Caco-2 (cell line): ENCODE data around the gene MUC22. TPM values are rescaled to one million over a fixed set of nuclear protein-coding genes. Genes with fewer than 3 reads are reported as not detected.
A peak's percentile ranks its signal among the peaks of the same experiment; 100 is the strongest.

Source experiments
- BruUV-seq: library from RNA; stranded (reverse); fragments of 400-500 nt; replicated peaks from 2 replicates; lab custom pipeline; 2021; lab: Mats Ljungman, UMichigan
- CTCF ChIA-PET: fragments of 300-600 bp; sonication (Branson Sonifier 250); formaldehyde crosslinking; loops from one replicate; lab custom pipeline; 2022; ENCODE audit warnings: antibody characterized with exemption; lab: Charles Lee
- POLR2A ChIA-PET: fragments of 300-600 bp; sonication (Branson Sonifier 250); formaldehyde crosslinking; loops from one replicate; lab custom pipeline; 2022; ENCODE audit warnings: antibody characterized with exemption; lab: Charles Lee
- DNase-seq, 2 experiments: peaks; one replicate each; pipeline versions ENCODE4 v3.0.0 to v3.0.0-alpha.2; 2020 to 2022
- H3K27me3 ChIP-seq: replicated peaks from 2 replicates; pipeline ENCODE4 v1.6.0; 2011; ENCODE audit warnings: low read length; ENCODE audit not compliant: control insufficient read depth, insufficient read depth
- H3K36me3 ChIP-seq: 2 replicates; pipeline ENCODE4 v1.5.1; 2011; ENCODE audit warnings: low read length; ENCODE audit not compliant: control insufficient read depth, insufficient read depth
- H3K4me1 ChIP-seq: fragments of 250-450 bp; sonication (Bioruptor Pico); 2 replicates; pipeline ENCODE4 v1.5.1; 2020; ENCODE audit warnings: mild to moderate bottlenecking
- H3K4me3 ChIP-seq: 2 replicates; pipeline ENCODE4 v1.5.1; 2011; ENCODE audit warnings: low read depth, mild to moderate bottlenecking, control low read depth, low read length
- H3K9me3 ChIP-seq: fragments of 250-450 bp; sonication (Bioruptor Pico); 2 replicates; pipeline ENCODE4 v1.5.1; 2020; ENCODE audit warnings: mild to moderate bottlenecking, moderate library complexity
- H3K27ac Mint-ChIP-seq: one replicate; pipeline ENCODE4 v1.8.0; 2022; ENCODE audit warnings: mixed read lengths; ENCODE audit not compliant: unreplicated experiment
- H3K27me3 Mint-ChIP-seq: one replicate; pipeline ENCODE4 v1.8.0; 2022; ENCODE audit warnings: mixed read lengths; ENCODE audit not compliant: insufficient read depth, unreplicated experiment
- H3K36me3 Mint-ChIP-seq: one replicate; pipeline ENCODE4 v1.8.0; 2022; ENCODE audit warnings: mild to moderate bottlenecking, mixed read lengths; ENCODE audit not compliant: insufficient read depth, unreplicated experiment
- H3K4me1 Mint-ChIP-seq: one replicate; pipeline ENCODE4 v1.8.0; 2022; ENCODE audit warnings: low read depth, mixed read lengths; ENCODE audit not compliant: unreplicated experiment
- H3K4me3 Mint-ChIP-seq: one replicate; pipeline ENCODE4 v1.8.0; 2022; ENCODE audit warnings: mild to moderate bottlenecking, moderate library complexity, mixed read lengths; ENCODE audit not compliant: unreplicated experiment
- H3K9me3 Mint-ChIP-seq: one replicate; pipeline ENCODE4 v1.8.0; 2022; ENCODE audit warnings: mixed read lengths; ENCODE audit not compliant: unreplicated experiment
- intact Hi-C: fragments of 100-400 bp; cut with micrococcal nuclease; formaldehyde crosslinking; loops from one replicate; pipeline ENCODE4 v1.10.0; 2022; ENCODE audit not compliant: unreplicated experiment
- total RNA-seq: library from RNA; stranded (reverse); gene quantifications from 2 replicates; pipeline ENCODE4 v1.2.3, GENCODE V29; 2022
- TF ChIP-seq, protein P1 (sequence below), 2 experiments: fragments of 200-600 bp in 1 of 2; IDR thresholded peaks; 1 replicate in 1 of 2; 2 replicates in 1 of 2; pipeline versions ENCODE4 v1.5.1 to v1.8.0; 2011 to 2022; ENCODE audit warnings: antibody characterized with exemption in 1 of 2, control low read depth in 1 of 2, inconsistent platforms in 1 of 2, low read depth in 1 of 2, low read length in 1 of 2, mild to moderate bottlenecking in 1 of 2, moderate library complexity in 1 of 2; ENCODE audit not compliant: insufficient read depth in 1 of 2, severe bottlenecking in 1 of 2, unreplicated experiment in 1 of 2

Gene MUC22
- total RNA-seq, 1 experiment from 2014 or later: not detected

GRCh38 chr6:31055441-31055840 lies 45.2 kb downstream of the MUC22 start:
- no peaks in the 10 kb centered on the region for H3K27me3 Mint-ChIP-seq
- ChIA-PET POLR2A (no interaction called here), CTCF (no interaction called here)
- H3K9me3 Mint-ChIP-seq: no peaks in the 10 kb centered on the region
- Histone ChIP-seq H3K9me3 (no peaks in the 10 kb centered on the region), H3K4me3 (no peak overlapping the region), H3K27me3 (no peaks in the 10 kb centered on the region), H3K36me3 (no peaks in the 10 kb centered on the region), H3K4me1 (no peaks in the 10 kb centered on the region)
- no TSS peak for BruUV-seq
- no peak for DNase-seq
- no peaks in the 10 kb centered on the region for H3K36me3 Mint-ChIP-seq
- no peaks in the 10 kb centered on the region for H3K4me1 Mint-ChIP-seq
- H3K27ac Mint-ChIP-seq: no peak overlapping the region
- TF ChIP-seq, protein P1, sequence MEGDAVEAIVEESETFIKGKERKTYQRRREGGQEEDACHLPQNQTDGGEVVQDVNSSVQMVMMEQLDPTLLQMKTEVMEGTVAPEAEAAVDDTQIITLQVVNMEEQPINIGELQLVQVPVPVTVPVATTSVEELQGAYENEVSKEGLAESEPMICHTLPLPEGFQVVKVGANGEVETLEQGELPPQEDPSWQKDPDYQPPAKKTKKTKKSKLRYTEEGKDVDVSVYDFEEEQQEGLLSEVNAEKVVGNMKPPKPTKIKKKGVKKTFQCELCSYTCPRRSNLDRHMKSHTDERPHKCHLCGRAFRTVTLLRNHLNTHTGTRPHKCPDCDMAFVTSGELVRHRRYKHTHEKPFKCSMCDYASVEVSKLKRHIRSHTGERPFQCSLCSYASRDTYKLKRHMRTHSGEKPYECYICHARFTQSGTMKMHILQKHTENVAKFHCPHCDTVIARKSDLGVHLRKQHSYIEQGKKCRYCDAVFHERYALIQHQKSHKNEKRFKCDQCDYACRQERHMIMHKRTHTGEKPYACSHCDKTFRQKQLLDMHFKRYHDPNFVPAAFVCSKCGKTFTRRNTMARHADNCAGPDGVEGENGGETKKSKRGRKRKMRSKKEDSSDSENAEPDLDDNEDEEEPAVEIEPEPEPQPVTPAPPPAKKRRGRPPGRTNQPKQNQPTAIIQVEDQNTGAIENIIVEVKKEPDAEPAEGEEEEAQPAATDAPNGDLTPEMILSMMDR (IDR thresholded peaks at IDR 0.05; ENCODE audit: insufficient read depth in 1 of 2, low read depth in 1 of 2, low read length in 1 of 2, severe bottlenecking in 1 of 2, unreplicated experiment in 1 of 2): no peak
- intact Hi-C loops: no loop called here
- no peak overlapping the region for H3K4me3 Mint-ChIP-seq

GRCh38 chr6:31057426-31058003 lies 47.2 kb downstream of the MUC22 start:
- no peak overlapping the region for H3K4me3 ChIP-seq
- BruUV-seq: no TSS peak
- TF ChIP-seq, protein P1 (IDR thresholded peaks at IDR 0.05; ENCODE audit: insufficient read depth in 1 of 2, low read depth in 1 of 2, low read length in 1 of 2, severe bottlenecking in 1 of 2, unreplicated experiment in 1 of 2): no peak
- no peaks in the 10 kb centered on the region for H3K9me3 ChIP-seq
- H3K4me3 Mint-ChIP-seq: no peak overlapping the region
- POLR2A ChIA-PET: no interaction called here
- DNase-seq: no peak
- intact Hi-C loops: loop anchor here (2.0 kb wide), 1 partner anchor 29 kb away; no protein-coding TSS in a partner anchor
- H3K4me1 ChIP-seq: no peaks in the 10 kb centered on the region
- H3K36me3 ChIP-seq: no peaks in the 10 kb centered on the region
- no peaks in the 10 kb centered on the region for H3K27me3 ChIP-seq
- H3K27me3 Mint-ChIP-seq: no peaks in the 10 kb centered on the region
- no peaks in the 10 kb centered on the region for H3K9me3 Mint-ChIP-seq
- H3K4me1 Mint-ChIP-seq: no peaks in the 10 kb centered on the region
- CTCF ChIA-PET: interaction anchor here (1.4 kb wide), 1 partner anchor 22 kb away, joined by 3 read pairs; no protein-coding TSS in a partner anchor
- no peak overlapping the region for H3K27ac Mint-ChIP-seq
- H3K36me3 Mint-ChIP-seq: no peaks in the 10 kb centered on the region

DNA sequence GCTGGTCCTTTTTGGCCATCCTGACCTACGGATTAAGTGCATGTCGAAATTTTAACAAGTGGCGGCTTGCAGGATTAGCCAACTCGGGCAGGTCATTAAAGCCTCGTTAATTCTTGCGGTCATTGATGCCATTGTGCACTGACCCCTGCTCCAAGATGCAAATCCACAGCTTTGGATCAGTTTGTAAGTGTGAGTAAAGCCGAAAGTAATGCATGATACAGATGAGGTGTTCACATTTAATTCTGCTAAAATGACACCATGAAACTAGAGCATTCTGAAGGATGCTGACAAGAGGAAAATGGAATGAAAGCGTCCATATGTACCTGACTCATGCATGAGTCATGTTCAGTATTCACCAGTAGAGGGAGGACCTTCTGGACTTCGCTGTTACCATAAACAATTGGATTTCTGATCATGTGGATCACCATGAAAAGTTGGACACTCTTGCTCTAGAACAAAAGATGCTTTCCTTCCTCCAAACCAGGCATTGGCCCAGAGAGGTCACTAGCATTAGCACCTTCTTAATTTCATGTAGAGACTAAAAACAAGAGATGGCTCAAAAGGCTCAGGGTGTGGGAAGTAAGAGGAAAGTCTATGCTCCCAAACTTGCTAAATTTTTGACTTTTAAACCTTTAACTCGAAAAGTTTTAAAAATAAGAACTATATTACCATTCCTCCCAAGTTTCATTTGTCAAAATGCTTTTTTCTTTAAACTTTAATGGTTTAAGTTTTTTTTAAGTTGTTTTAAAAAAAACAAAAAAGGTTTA lies 48.0 kb downstream of the MUC22 start:
- H3K27me3 Mint-ChIP-seq: no peaks in the 10 kb centered on the region
- TF ChIP-seq, protein P1 (IDR thresholded peaks at IDR 0.05; ENCODE audit: insufficient read depth in 1 of 2, low read depth in 1 of 2, low read length in 1 of 2, severe bottlenecking in 1 of 2, unreplicated experiment in 1 of 2): peak; percentile 41 to 64
- ChIA-PET CTCF (no interaction called here), POLR2A (no interaction called here)
- Histone ChIP-seq H3K9me3 (no peaks in the 10 kb centered on the region), H3K4me3 (no peak overlapping the region), H3K27me3 (no peaks in the 10 kb centered on the region), H3K36me3 (no peaks in the 10 kb centered on the region), H3K4me1 (no peaks in the 10 kb centered on the region)
- no peaks in the 10 kb centered on the region for H3K4me1 Mint-ChIP-seq
- H3K9me3 Mint-ChIP-seq: no peaks in the 10 kb centered on the region
- no peak overlapping the region for H3K4me3 Mint-ChIP-seq
- H3K36me3 Mint-ChIP-seq: no peaks in the 10 kb centered on the region
- intact Hi-C loops: loop anchor here (2.0 kb wide), 1 partner anchor 28 kb away; no protein-coding TSS in a partner anchor
- no peak overlapping the region for H3K27ac Mint-ChIP-seq
- DNase-seq: peak in 1 of 2 experiments; percentile 28
- BruUV-seq: no TSS peak
